CD14-positive monocyte (primary cell): ENCODE measurements around the gene KRT38. TPM values are rescaled to one million over a fixed set of nuclear protein-coding genes. Genes with fewer than 3 reads are reported as not detected.

Source experiments
- DNase-seq, 3 donors: peaks; one replicate each; pipeline ENCODE4 v3.0.0-alpha.2; 2011 to 2022
- H2AFZ ChIP-seq: 2 replicates; pipeline ENCODE4 v1.6.0; 2012; ENCODE audit warnings: mild to moderate bottlenecking, low read depth, low read length, inconsistent platforms; ENCODE audit not compliant: insufficient read depth, poor library complexity, severe bottlenecking
- H3K27ac ChIP-seq, 2 donors: 1 replicate in 1 of 2; 2 replicates in 1 of 2; pipeline ENCODE4 v1.5.1; 2012 to 2013; ENCODE audit warnings: low read length in 2 of 2, control low read depth in 1 of 2, inconsistent platforms in 1 of 2, low read depth in 1 of 2, mild to moderate bottlenecking in 1 of 2
- H3K27me3 ChIP-seq, 2 donors: one replicate each; pipeline versions ENCODE4 v1.6.0 to v1.6.1; 2011 to 2013; ENCODE audit warnings: low read length in 2 of 2; ENCODE audit not compliant: control insufficient read depth in 2 of 2, insufficient read depth in 2 of 2
- H3K36me3 ChIP-seq, 2 donors: replicated peaks in 1 of 2; 1 replicate in 1 of 2; 2 replicates in 1 of 2; pipeline versions ENCODE4 v1.5.1 to v1.6.1; 2012 to 2013; ENCODE audit warnings: low read length in 2 of 2, control low read depth in 1 of 2, inconsistent platforms in 1 of 2, mild to moderate bottlenecking in 1 of 2; ENCODE audit not compliant: insufficient read depth in 2 of 2, control insufficient read depth in 1 of 2
- H3K4me1 ChIP-seq, 2 donors: 1 replicate in 1 of 2; 2 replicates in 1 of 2; pipeline versions ENCODE4 v1.5.1 to v1.6.1; 2012 to 2013; ENCODE audit warnings: low read length in 2 of 2, control low read depth in 1 of 2, inconsistent platforms in 1 of 2, mild to moderate bottlenecking in 1 of 2, moderate library complexity in 1 of 2; ENCODE audit not compliant: insufficient read depth in 2 of 2, control insufficient read depth in 1 of 2
- H3K4me2 ChIP-seq: replicated peaks from 2 replicates; pipeline ENCODE3; 2012; ENCODE audit warnings: low read length, moderate library complexity, mild to moderate bottlenecking; ENCODE audit not compliant: poor library complexity, severe bottlenecking; ENCODE audit errors: extremely low read depth
- H3K4me3 ChIP-seq, 3 experiments: fragments of 200-600 bp in 1 of 3; sonication (generic) in 1 of 3; replicated peaks in 1 of 3; 1 replicate in 2 of 3; 2 replicates in 1 of 3; pipeline ENCODE4 v1.5.1; 2011 to 2013; ENCODE audit warnings: low read length in 3 of 3, mild to moderate bottlenecking in 3 of 3, control low read depth in 2 of 3, low read depth in 2 of 3, inconsistent platforms in 1 of 3, moderate library complexity in 1 of 3
- H3K79me2 ChIP-seq: 2 replicates; pipeline ENCODE4 v1.6.0; 2012; ENCODE audit warnings: mild to moderate bottlenecking, control low read depth, inconsistent platforms, low read length, moderate library complexity; ENCODE audit not compliant: insufficient read depth
- H3K9ac ChIP-seq: 2 replicates; pipeline ENCODE4 v1.6.0; 2017; ENCODE audit warnings: low read length, mild to moderate bottlenecking; ENCODE audit not compliant: insufficient read depth, poor library complexity, severe bottlenecking
- H3K9me3 ChIP-seq, 2 donors: replicated peaks in 1 of 2; 1 replicate in 1 of 2; 2 replicates in 1 of 2; pipeline versions ENCODE4 v1.5.1 to v1.6.1; 2012 to 2013; ENCODE audit warnings: low read length in 2 of 2, control low read depth in 1 of 2; ENCODE audit not compliant: control insufficient read depth in 1 of 2, insufficient read depth in 1 of 2
- H4K20me1 ChIP-seq: 2 replicates; pipeline ENCODE4 v1.6.0; 2012; ENCODE audit warnings: mild to moderate bottlenecking, low read length, control low read depth, moderate library complexity; ENCODE audit not compliant: insufficient read depth
- H3K27ac Mint-ChIP-seq, 7 donors: one replicate each; pipeline ENCODE4 v1.8.0; 2020; ENCODE audit warnings: mild to moderate bottlenecking in 7 of 7, mixed read lengths in 7 of 7, moderate library complexity in 6 of 7, inconsistent platforms in 2 of 7
- H3K27me3 Mint-ChIP-seq, 3 donors: one replicate each; pipeline ENCODE4 v1.8.0; 2021 to 2022; ENCODE audit warnings: low read depth in 3 of 3, mild to moderate bottlenecking in 3 of 3, mixed read lengths in 3 of 3, moderate library complexity in 3 of 3, inconsistent platforms in 1 of 3
- H3K36me3 Mint-ChIP-seq, 2 donors: one replicate each; pipeline ENCODE4 v1.8.0; 2020; ENCODE audit warnings: mixed read lengths in 2 of 2, inconsistent platforms in 1 of 2, mild to moderate bottlenecking in 1 of 2
- H3K4me1 Mint-ChIP-seq: one replicate; pipeline ENCODE4 v1.8.0; 2020; ENCODE audit warnings: mild to moderate bottlenecking, mixed read lengths
- H3K4me3 Mint-ChIP-seq, 2 donors: one replicate each; pipeline ENCODE4 v1.8.0; 2020; ENCODE audit warnings: mild to moderate bottlenecking in 2 of 2, mixed read lengths in 2 of 2, moderate library complexity in 1 of 2
- H3K9me3 Mint-ChIP-seq, 7 donors: one replicate each; pipeline ENCODE4 v1.8.0; 2020 to 2022; ENCODE audit warnings: mixed read lengths in 7 of 7, mild to moderate bottlenecking in 6 of 7, moderate library complexity in 6 of 7, inconsistent platforms in 2 of 7
- CTCF ChIP-seq: fragments of 200-600 bp; IDR thresholded peaks from one replicate; pipeline ENCODE4 v1.8.0; 2022; ENCODE audit warnings: antibody characterized with exemption, mild to moderate bottlenecking
- WGBS: methylation state at CpG from one replicate; pipeline ENCODE4 v1.1.5; 2013; ENCODE audit warnings: missing lambda C conversion rate; ENCODE audit not compliant: insufficient coverage; 5-methylcytosine and 5-hydroxymethylcytosine counted together
- intact Hi-C, 2 donors: fragments of 100-400 bp; cut with micrococcal nuclease; formaldehyde crosslinking; loops; one replicate each; pipeline versions ENCODE4 v1.15.0 to v1.15.1; 2023
- polyA plus RNA-seq, 3 donors: library from polyadenylated mRNA; depleted of rRNA in 1 of 3; unstranded in 2 of 3; stranded (reverse) in 1 of 3; fragments of 300-500 nt in 2 of 3; fragments of >200 nt in 1 of 3; fragmentation: Illumina TruSeq in 2 of 3; gene quantifications; 1 replicate in 2 of 3; 2 replicates in 1 of 3; pipeline ENCODE4 v1.2.3, GENCODE V29; 2012 to 2021

KRT38 gene
- polyA plus RNA-seq, 3 donors: not detected

GRCh38 chr17:41429667-41430066 lies 11.1 kb downstream of the KRT38 start:
- Histone ChIP-seq H3K27ac (no peak overlapping the region), H3K79me2 (no peaks in the 10 kb centered on the region), H3K27me3 (no peaks in the 10 kb centered on the region), H3K4me3 (no peak overlapping the region), H3K9me3 (no peaks in the 10 kb centered on the region), H3K36me3 (no peaks in the 10 kb centered on the region), H3K9ac (no peak overlapping the region), H2AFZ (no peak overlapping the region), H3K4me2 (no peak overlapping the region), H4K20me1 (no peaks in the 10 kb centered on the region), H3K4me1 (no peaks in the 10 kb centered on the region)
- WGBS: 82% methylated on average over 5 of the region's 7 CpGs
- no peak overlapping the region for H3K27ac Mint-ChIP-seq
- peaks cover 4 to 12% (median 6%) of the 10 kb centered on the region in 3 donors for H3K27me3 Mint-ChIP-seq
- peaks cover 5% of the 10 kb centered on the region for H3K4me1 Mint-ChIP-seq
- intact Hi-C loops: no loop called here
- TF ChIP-seq CTCF: no peak
- peak overlapping the region in 1 of 2 donors; percentile 26 for H3K4me3 Mint-ChIP-seq
- no peaks in the 10 kb centered on the region for H3K9me3 Mint-ChIP-seq
- DNase-seq: no peak
- no peaks in the 10 kb centered on the region for H3K36me3 Mint-ChIP-seq

GRCh38 chr17:41428591-41429291 lies 12.0 kb downstream of the KRT38 start:
- H4K20me1 ChIP-seq: no peaks in the 10 kb centered on the region
- no peak overlapping the region for H3K4me3 Mint-ChIP-seq
- no peak overlapping the region for H3K4me3 ChIP-seq
- H3K9ac ChIP-seq: no peak overlapping the region
- H3K4me1 ChIP-seq: no peaks in the 10 kb centered on the region
- 87% methylated on average over 3 of the region's 4 CpGs for WGBS
- no peak overlapping the region for H3K27ac ChIP-seq
- TF ChIP-seq CTCF: no peak
- H3K4me1 Mint-ChIP-seq: peaks cover 5% of the 10 kb centered on the region
- intact Hi-C loops: no loop called here
- H3K79me2 ChIP-seq: no peaks in the 10 kb centered on the region
- H2AFZ ChIP-seq: no peak overlapping the region
- H3K9me3 Mint-ChIP-seq: no peaks in the 10 kb centered on the region
- H3K9me3 ChIP-seq: no peaks in the 10 kb centered on the region
- H3K36me3 Mint-ChIP-seq: no peaks in the 10 kb centered on the region
- no peak overlapping the region for H3K4me2 ChIP-seq
- no peak for DNase-seq
- H3K27ac Mint-ChIP-seq: no peak overlapping the region
- no peaks in the 10 kb centered on the region for H3K27me3 ChIP-seq
- peaks cover 6 to 14% (median 9%) of the 10 kb centered on the region in 3 donors for H3K27me3 Mint-ChIP-seq
- no peaks in the 10 kb centered on the region for H3K36me3 ChIP-seq
